NCI-H2196 (cell line): ENCODE data around the gene CLEC10A.
"Not testable (repeated sequence)": the region's sequence is repeated elsewhere in the genome, so short reads cannot be mapped to it uniquely, and the experiment has no call there.

ENCODE experiments used
- DNase-seq: peaks from one replicate; lab custom pipeline; 2025; ENCODE audit not compliant: unreplicated experiment; lab: John Stamatoyannopoulos, UW

Gene CLEC10A

GRCh38 chr17:7077911-7078546 is 2.0 kb downstream of the CLEC10A start:
- DNase-seq, result no peak

GRCh38 chr17:7074931-7075330 is 5.1 kb downstream of the CLEC10A start:
- DNase-seq, result no peak

DNA sequence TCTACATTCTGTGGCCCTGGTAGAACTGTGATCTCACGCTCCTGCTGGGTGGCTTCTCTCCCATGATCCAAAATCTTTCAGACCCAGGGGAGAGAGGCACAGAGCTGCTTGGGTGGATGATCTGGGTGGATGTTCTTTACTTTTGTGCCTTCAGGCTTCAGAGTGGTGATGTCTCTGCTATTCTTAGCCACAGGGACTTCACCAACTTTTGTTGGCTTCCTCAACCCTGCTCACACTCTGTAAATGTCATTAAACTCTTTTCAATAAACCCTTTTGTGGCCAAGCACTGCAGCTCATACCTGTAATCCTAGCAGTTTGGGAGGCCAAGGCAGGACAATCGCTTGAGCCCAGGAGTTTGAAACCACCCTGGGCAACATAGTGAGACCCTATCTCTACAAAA is 7.6 kb downstream of the CLEC10A start:
- no peak for DNase-seq

DNA sequence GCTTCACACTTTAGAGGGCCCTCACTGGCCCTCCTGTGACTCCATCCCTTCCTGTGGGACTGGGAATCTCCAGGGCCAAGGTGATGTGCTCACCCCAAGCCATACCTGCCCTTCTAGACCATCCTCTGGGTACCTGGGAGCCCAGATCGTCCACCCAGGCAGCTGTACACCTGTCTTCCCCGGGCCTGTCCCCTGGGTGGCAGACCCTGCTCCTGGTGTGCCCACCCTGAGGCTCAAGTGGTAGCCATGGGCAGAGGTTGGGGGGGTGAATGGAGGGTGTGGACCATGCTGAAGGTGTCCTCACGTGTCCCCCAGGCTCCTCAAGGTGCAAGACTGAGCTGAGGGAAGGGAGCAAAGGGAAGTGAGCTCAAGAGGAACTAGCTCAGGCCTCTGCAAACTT is 9.3 kb downstream of the CLEC10A start:
- no peak for DNase-seq

DNA sequence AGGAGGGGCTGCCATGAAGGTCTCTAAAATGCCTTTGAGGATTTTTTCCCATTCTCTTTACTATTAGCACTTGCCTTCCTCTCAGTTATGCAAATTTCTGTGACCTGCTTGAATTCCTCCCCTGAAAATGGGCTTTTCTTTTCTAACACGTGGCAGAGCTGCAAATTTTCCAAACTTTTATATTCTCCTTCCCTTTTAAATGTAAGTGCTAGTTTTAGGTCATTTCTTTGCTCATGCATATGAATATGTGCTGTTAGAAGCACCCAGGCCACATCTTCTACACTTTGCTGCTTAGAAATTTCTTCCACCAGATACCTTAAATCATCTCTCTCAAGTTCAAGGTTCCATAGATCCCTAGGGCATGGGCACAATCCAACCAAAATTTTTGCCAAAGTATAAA is 11.8 kb downstream of the CLEC10A start:
- DNase-seq, result no peak

DNA sequence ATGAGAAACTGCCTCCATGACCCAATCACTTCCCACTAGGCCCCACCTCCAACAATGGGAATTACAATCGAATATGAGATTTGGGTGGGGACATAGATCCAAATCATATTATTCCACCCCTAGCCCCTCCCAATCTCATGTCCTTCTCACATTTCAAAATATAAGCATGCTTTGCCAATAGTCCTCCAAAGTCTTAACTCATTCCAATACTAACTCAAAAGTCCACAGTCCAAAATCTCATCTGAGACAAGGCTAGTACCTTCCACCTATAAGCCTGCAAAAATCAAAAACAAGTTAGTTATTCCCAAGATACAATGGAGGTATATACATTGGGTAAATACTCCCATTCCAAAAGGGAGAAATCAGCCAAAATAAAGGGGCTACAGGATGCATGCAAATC is 12.9 kb downstream of the CLEC10A start:
- DNase-seq, result no peak

DNA sequence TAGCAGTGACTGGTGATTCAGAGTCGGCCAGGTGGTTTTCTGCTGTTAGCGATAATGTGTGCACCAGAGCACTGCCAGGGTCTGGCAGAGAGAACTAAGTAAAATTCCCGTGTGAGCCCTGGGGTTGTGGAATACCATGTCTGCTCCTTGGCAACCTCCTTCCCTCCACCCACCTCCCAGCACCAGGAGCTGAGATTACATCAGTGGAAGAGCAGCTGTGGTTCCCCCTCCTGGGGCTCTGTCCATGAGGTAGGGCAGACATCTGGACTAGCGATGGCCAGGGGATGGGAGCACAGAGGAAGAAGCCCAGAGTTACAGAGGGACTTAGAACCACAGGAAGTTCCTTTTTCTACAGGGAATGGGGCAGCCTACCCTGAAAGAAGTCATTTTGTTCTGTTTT is 15.8 kb downstream of the CLEC10A start:
- DNase-seq, result no peak

DNA sequence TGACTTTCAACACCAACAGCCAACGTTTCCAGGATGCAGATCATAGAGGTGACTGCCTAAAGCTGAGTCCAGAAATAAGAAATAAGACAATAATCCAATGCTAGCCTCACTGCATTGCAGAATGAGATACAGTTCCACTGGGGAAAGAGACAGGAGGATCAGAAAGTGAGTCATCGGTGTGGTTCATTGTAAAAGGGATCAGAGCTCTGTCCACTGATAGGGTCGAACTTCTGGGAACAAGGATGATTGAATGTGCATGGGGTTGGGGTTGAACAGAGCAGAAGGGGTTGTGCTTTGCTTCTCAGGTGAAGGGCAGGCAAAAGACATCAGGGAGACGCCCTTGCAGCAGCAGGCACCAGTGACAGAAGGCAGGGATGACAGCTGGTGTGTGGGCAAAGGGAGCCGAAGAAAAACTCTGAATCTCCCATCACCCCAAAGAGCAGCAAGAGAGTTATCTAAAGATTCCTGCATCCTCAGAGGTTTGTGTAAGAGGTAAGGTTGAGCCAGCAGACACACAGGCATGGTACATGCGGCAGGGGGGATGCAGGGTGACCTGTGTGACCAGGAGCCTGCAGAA is 16.4 kb downstream of the CLEC10A start:
- DNase-seq, result no peak

DNA sequence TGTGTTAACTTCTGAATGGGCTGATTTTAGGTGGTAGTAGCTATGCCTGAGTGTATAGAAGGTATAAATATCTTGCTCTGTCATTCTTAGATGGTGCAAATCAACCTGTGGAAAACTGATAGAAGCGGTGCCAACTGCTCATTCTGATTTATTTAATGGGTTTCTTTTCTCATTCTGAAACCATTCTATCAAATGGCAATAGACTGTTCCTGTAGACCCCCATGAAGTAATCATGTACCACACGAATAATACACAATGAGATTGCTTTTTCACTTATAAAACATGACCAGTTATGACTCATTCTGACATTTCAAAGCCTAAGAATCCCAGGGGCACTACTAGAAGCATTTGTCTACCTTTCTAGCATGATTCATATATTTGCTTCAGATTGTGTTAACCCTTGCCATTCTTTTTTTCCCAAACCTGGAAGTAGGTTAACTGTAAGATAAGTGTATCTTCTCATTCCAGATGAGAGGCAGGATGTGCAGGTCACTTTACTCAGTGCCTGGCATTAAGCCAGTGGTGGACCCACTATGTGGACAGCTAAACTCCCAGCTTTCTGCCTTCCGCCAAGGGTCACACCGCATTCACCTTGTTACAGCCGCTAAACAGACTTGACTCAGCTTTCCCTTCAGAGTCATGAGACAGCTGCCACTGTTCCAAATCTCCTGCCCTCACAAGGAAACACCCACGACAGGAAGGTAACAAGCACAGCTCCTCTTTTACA is 19.7 kb downstream of the CLEC10A start:
- no peak for DNase-seq

GRCh38 chr17:7058831-7059447 is 21.1 kb downstream of the CLEC10A start:
- no peak for DNase-seq

- no peak for DNase-seq
Measured at GRCh38 chr17:7056386-7056785, 23.7 kb downstream of the CLEC10A start.

GRCh38 chr17:7050583-7050982 is 29.5 kb downstream of the CLEC10A start:
- not testable (repeated sequence) for DNase-seq

GRCh38 chr17:7048968-7049367 is 31.1 kb downstream of the CLEC10A start:
- DNase-seq, result no peak

DNA sequence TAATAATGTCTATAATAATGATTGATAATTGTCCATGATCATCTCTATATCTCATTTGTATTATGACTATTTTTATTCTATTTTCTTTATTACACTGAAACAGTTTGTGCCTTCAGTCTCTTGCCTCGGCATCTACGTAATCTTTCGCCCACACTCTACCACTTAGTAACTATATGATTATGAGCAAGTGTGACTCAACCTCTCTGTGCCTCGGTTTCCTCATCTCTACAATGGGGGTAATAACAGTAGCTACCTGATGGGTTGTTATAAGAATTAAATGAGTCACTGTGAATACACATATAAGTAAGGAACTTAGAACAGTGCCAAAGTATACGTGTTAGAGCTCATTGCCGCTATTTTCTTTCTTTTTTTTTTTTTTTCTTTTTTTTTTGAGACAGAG is 32.5 kb downstream of the CLEC10A start:
- no peak for DNase-seq

DNA sequence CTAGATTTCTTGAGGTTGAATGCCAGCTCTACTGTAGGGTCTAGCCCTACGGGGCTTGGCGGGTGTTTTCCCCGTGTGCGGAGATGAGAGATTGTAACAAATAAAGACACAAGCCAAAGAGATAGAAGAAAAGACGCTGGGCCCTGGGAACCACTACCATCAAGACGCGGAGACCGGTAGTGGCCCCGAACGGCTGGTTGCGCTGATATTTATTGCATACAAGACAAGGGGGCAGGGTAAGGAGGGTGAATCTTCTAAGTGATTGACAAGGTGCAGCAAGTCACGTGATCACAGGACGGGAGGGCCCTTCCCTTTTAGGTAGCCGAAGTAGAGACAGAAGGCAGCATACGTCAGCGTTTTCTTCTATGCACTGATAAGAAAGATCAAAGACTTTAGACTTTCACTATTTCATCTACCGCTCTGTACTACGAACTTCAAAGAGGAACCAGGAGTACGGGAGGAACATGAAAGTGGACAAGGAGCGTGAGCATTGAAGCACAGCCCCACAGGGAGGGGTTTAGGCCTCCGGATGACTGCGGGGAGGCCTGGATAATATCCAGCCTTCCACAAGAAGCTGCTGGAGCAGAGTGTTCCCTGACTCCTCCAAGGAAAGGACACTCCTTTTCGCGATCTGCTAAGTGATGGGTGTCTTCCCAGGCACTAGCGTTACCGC is 33.2 kb downstream of the CLEC10A start:
- not testable (repeated sequence) for DNase-seq

- DNase-seq, result peak; percentile 51
Measured at GRCh38 chr17:7046127-7046724, 33.8 kb downstream of the CLEC10A start.

DNA sequence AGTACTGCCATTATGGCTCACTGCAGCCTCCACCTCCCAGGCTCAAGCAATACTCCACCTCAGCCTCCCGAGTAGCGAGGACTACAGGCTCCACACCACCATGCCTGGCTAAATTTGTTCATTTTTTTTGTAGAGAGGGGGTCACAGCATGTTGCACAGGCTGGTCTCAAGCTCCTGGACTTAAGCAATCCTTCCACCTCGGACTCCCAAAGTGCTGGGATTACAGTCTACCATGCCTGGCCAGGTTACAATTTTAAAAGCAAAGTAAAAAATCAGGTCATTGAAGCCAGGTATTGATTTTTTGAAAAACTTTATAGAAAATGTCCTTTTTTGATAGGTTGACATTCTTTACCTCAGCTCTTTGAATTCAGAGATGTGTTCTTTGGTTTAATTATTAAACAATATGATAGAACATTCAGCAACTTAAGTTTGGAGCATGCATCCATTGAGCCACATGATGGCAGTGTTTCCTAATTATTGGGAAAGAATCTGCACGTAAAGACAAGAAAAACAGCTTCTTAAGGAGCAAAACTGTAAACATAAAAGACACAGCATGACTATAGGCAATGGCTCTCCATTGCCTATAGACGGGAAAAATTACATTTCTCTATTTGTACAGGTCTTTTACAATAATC is 34.4 kb downstream of the CLEC10A start:
- peak; percentile 25 for DNase-seq

GRCh38 chr17:7043497-7044198 is 36.4 kb downstream of the CLEC10A start, which contains the start of gene SLC16A11:
Gene SLC16A11, minus strand, starts transcription at chr17:7044092. Its CDS starts 579 bp downstream, at chr17:7043513.
- peak; percentile 35 for DNase-seq

- DNase-seq, result no peak
Measured at GRCh38 chr17:7043182-7043496, 36.9 kb downstream of the CLEC10A start.
